Mesenchymal stem cell (in vitro differentiated cells and primary cell): ENCODE data around the gene MAP7.
"Not testable (repeated sequence)": the region's sequence is repeated elsewhere in the genome, so short reads cannot be mapped to it uniquely, and the experiment has no call there.

Experiments
- DNase-seq: peaks from one replicate; pipeline ENCODE4 v3.0.0-alpha.2; 2013
- H2AFZ ChIP-seq: one replicate; pipeline ENCODE4 v1.6.1; 2013; ENCODE audit warnings: low read depth, mild to moderate bottlenecking, control low read depth, inconsistent platforms, low read length, moderate library complexity
- H2AK5ac ChIP-seq: 2 replicates; pipeline ENCODE4 v1.6.1; 2013; ENCODE audit warnings: low read length, moderate library complexity, mild to moderate bottlenecking, inconsistent platforms; ENCODE audit not compliant: severe bottlenecking
- H2BK120ac ChIP-seq: one replicate; pipeline ENCODE4 v1.6.1; 2013; ENCODE audit warnings: low read depth, mild to moderate bottlenecking, inconsistent platforms, low read length, moderate library complexity
- H2BK12ac ChIP-seq, 2 experiments: one replicate each; pipeline ENCODE4 v1.6.1; 2013; ENCODE audit warnings: inconsistent platforms in 2 of 2, low read length in 2 of 2, mild to moderate bottlenecking in 2 of 2, moderate library complexity in 2 of 2, control low read depth in 1 of 2
- H2BK15ac ChIP-seq: one replicate; pipeline ENCODE4 v1.6.1; 2013; ENCODE audit warnings: mild to moderate bottlenecking, low read depth, inconsistent platforms; ENCODE audit not compliant: poor library complexity, severe bottlenecking
- H2BK5ac ChIP-seq: 2 replicates; pipeline ENCODE4 v1.6.1; 2013; ENCODE audit warnings: low read depth, mild to moderate bottlenecking, low read length, control low read depth, inconsistent platforms; ENCODE audit not compliant: poor library complexity, severe bottlenecking
- H3K14ac ChIP-seq, 2 experiments: one replicate each; pipeline ENCODE4 v1.6.1; 2013; ENCODE audit warnings: inconsistent platforms in 2 of 2, low read length in 2 of 2, control low read depth in 1 of 2, mild to moderate bottlenecking in 1 of 2, moderate library complexity in 1 of 2
- H3K18ac ChIP-seq, 2 experiments: one replicate each; pipeline ENCODE4 v1.6.1; 2013; ENCODE audit warnings: inconsistent platforms in 2 of 2, low read length in 2 of 2, control low read depth in 1 of 2, low read depth in 1 of 2, mild to moderate bottlenecking in 1 of 2
- H3K23ac ChIP-seq, 2 experiments: one replicate each; pipeline ENCODE4 v1.6.1; 2013; ENCODE audit warnings: inconsistent platforms in 2 of 2, low read length in 2 of 2, mild to moderate bottlenecking in 2 of 2, moderate library complexity in 2 of 2, control low read depth in 1 of 2
- H3K27ac ChIP-seq: 2 replicates; pipeline ENCODE4 v1.5.1; 2013; ENCODE audit warnings: mild to moderate bottlenecking, moderate library complexity, low read length, control low read depth, inconsistent platforms; ENCODE audit not compliant: poor library complexity, severe bottlenecking
- H3K27me3 ChIP-seq, 2 experiments: 2 replicates each; pipeline versions ENCODE4 v1.6.1 to v1.7.0; 2013; ENCODE audit warnings: low read length in 2 of 2, mild to moderate bottlenecking in 2 of 2, moderate library complexity in 2 of 2, control low read depth in 1 of 2, inconsistent platforms in 1 of 2; ENCODE audit not compliant: control insufficient read depth in 1 of 2, insufficient read depth in 1 of 2
- H3K36me3 ChIP-seq, 2 experiments: 2 replicates each; pipeline versions ENCODE4 v1.6.1 to v1.7.0; 2013; ENCODE audit warnings: low read length in 2 of 2, control low read depth in 1 of 2, inconsistent platforms in 1 of 2, low read depth in 1 of 2, mild to moderate bottlenecking in 1 of 2; ENCODE audit not compliant: insufficient read depth in 2 of 2, control insufficient read depth in 1 of 2
- H3K4ac ChIP-seq, 2 experiments: one replicate each; pipeline ENCODE4 v1.6.1; 2013; ENCODE audit warnings: inconsistent platforms in 2 of 2, low read length in 2 of 2, mild to moderate bottlenecking in 2 of 2, moderate library complexity in 2 of 2, control low read depth in 1 of 2, low read depth in 1 of 2
- H3K4me1 ChIP-seq: 2 replicates; pipeline ENCODE4 v1.6.1; 2013; ENCODE audit warnings: low read depth, low read length, control low read depth; ENCODE audit not compliant: control insufficient read depth, insufficient read depth
- H3K4me2 ChIP-seq: 2 replicates; pipeline ENCODE4 v1.6.1; 2013; ENCODE audit warnings: low read length, mild to moderate bottlenecking, inconsistent platforms; ENCODE audit not compliant: poor library complexity, severe bottlenecking
- H3K4me3 ChIP-seq, 2 experiments: 2 replicates each; pipeline versions ENCODE4 v1.5.1 to v1.7.0; 2013; ENCODE audit warnings: low read length in 2 of 2, mild to moderate bottlenecking in 2 of 2, control low read depth in 1 of 2, low read depth in 1 of 2; ENCODE audit not compliant: insufficient read depth in 1 of 2
- H3K79me1 ChIP-seq: replicated peaks from 2 replicates; pipeline ENCODE4 v1.6.1; 2013; ENCODE audit warnings: mild to moderate bottlenecking, control low read depth, low read length, inconsistent platforms; ENCODE audit not compliant: poor library complexity, severe bottlenecking
- H3K9ac ChIP-seq: 2 replicates; pipeline ENCODE4 v1.7.0; 2013; ENCODE audit warnings: mild to moderate bottlenecking, low read length, moderate library complexity
- H3K9me3 ChIP-seq: 2 replicates; pipeline ENCODE4 v1.7.0; 2013; ENCODE audit warnings: mild to moderate bottlenecking, low read length; ENCODE audit not compliant: control insufficient read depth
- H4K8ac ChIP-seq: one replicate; pipeline ENCODE4 v1.6.1; 2013; ENCODE audit warnings: inconsistent platforms, mild to moderate bottlenecking, low read length, moderate library complexity
- H4K91ac ChIP-seq: one replicate; pipeline ENCODE4 v1.6.1; 2013; ENCODE audit warnings: mild to moderate bottlenecking, low read length, inconsistent platforms
- WGBS: methylation state at CpG from one replicate; pipeline ENCODE4 v1.1.7; 2013; ENCODE audit warnings: mixed read lengths; 5-methylcytosine and 5-hydroxymethylcytosine counted together

MAP7 gene

DNA sequence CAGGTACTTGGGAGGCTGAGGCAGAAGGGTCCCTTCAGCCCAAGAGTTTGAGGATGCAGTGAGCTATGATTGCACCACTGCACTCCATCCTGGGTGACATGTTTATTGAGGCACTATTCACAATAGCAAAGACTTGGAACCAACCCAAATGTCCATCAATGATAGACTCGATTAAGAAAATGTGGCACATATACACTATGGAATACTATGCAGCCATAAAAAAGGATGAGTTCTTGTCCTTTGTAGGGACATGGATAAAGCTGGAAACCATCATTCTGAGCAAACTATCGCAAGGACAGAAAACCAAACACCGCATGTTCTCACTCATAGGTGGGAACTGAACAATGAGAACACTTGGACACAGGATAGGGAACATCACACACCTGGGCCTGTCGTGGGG, 149.0 kb downstream of the MAP7 start:
- H3K14ac ChIP-seq, H3K79me1 ChIP-seq: not testable (repeated sequence)

DNA sequence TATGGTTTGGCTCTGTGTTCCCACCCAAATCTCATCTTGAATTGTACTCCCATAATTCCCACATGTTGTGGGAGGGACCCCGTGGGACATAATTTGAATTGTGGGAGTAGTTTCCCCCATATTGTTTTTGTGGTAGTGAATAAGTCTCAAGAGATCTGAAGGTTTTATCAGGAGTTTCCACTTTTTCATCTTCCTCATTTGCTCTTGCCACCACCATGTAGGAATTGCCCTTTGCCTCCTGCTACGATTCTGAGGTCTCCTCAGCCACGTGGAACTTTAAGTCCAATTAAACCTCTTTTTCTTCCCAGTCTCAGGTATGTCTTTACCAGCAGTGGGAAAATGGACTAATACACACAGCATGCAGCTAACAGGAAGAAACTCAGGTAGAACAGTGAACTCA, 151.8 kb downstream of the MAP7 start:
- no peak overlapping the region for H2AK5ac ChIP-seq
- no peak overlapping the region for H2BK12ac ChIP-seq
- no peak overlapping the region for H2AFZ ChIP-seq
- no peak overlapping the region for H2BK15ac ChIP-seq
- H3K14ac ChIP-seq, result no peak overlapping the region
- H3K4me3 ChIP-seq, result no peak overlapping the region
- no peak overlapping the region for H3K18ac ChIP-seq
- no peak overlapping the region for H3K9ac ChIP-seq
- no peak overlapping the region for H3K4ac ChIP-seq
- H4K8ac ChIP-seq, result no peak overlapping the region
- no peak overlapping the region for H2BK120ac ChIP-seq
- no peak overlapping the region for H4K91ac ChIP-seq
- no peaks in the 10 kb centered on the region for H3K9me3 ChIP-seq
- DNase-seq, result no peak
- no peak overlapping the region for H3K27ac ChIP-seq
- H3K4me2 ChIP-seq, result no peak overlapping the region
- 83% methylated on average over 2 of the region's 3 CpGs for WGBS
- H3K23ac ChIP-seq, result no peak overlapping the region
- H3K27me3 ChIP-seq, result no peaks in the 10 kb centered on the region
- H3K79me1 ChIP-seq, result no peaks in the 10 kb centered on the region
- H3K36me3 ChIP-seq, result no peaks in the 10 kb centered on the region
- no peak overlapping the region for H2BK5ac ChIP-seq
- H3K4me1 ChIP-seq, result no peaks in the 10 kb centered on the region

More for the DNA sequence above, 149.0 kb downstream of the MAP7 start:
- not testable (repeated sequence) for H2BK15ac ChIP-seq, H3K36me3 ChIP-seq, H4K8ac ChIP-seq, H2AK5ac ChIP-seq, H3K4ac ChIP-seq, H3K9ac ChIP-seq, H3K9me3 ChIP-seq, H3K27me3 ChIP-seq, H4K91ac ChIP-seq, H3K27ac ChIP-seq, H3K18ac ChIP-seq, H2BK120ac ChIP-seq, H2BK5ac ChIP-seq, DNase-seq, H3K23ac ChIP-seq, H2AFZ ChIP-seq, H3K4me2 ChIP-seq, H3K4me3 ChIP-seq, H2BK12ac ChIP-seq, H3K4me1 ChIP-seq
- WGBS, result 92% methylated on average over 3 of the region's 4 CpGs

DNA sequence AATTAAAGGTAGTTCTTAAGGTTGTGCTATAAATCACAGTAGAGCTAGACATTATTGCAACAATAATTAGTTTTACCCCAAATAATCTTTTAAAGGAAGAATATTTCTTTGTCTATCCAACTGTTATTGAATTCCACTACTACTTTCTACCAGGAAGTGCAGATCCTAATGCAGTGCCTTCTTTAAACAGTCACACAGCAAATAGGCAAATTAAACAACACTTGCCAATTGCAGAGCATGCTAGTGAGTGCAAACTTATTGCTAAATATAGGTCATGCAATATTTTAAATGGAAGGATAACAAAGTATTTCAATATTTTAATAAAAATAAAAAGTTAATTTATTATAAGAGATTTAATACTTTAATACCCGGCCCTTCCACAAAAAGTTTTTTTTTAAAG, 153.3 kb downstream of the MAP7 start:
- no peak overlapping the region for H2BK12ac ChIP-seq
- no peak overlapping the region for H3K23ac ChIP-seq
- no peak overlapping the region for H4K8ac ChIP-seq
- no peak overlapping the region for H3K14ac ChIP-seq
- WGBS, result no CpG with 5 or more reads among the region's 1 CpG
- no peak overlapping the region for H4K91ac ChIP-seq
- no peaks in the 10 kb centered on the region for H3K27me3 ChIP-seq
- H3K9ac ChIP-seq, result no peak overlapping the region
- H3K4me1 ChIP-seq, result no peaks in the 10 kb centered on the region
- H3K9me3 ChIP-seq, result no peaks in the 10 kb centered on the region
- H2BK15ac ChIP-seq, result no peak overlapping the region
- no peak overlapping the region for H3K4me3 ChIP-seq
- no peak overlapping the region for H2BK5ac ChIP-seq
- H2AK5ac ChIP-seq, result no peak overlapping the region
- H3K79me1 ChIP-seq, result no peaks in the 10 kb centered on the region
- no peak for DNase-seq
- H3K4ac ChIP-seq, result no peak overlapping the region
- H3K18ac ChIP-seq, result no peak overlapping the region
- H3K36me3 ChIP-seq, result no peaks in the 10 kb centered on the region
- no peak overlapping the region for H3K27ac ChIP-seq
- H2AFZ ChIP-seq, result no peak overlapping the region
- no peak overlapping the region for H3K4me2 ChIP-seq
- H2BK120ac ChIP-seq, result no peak overlapping the region

DNA sequence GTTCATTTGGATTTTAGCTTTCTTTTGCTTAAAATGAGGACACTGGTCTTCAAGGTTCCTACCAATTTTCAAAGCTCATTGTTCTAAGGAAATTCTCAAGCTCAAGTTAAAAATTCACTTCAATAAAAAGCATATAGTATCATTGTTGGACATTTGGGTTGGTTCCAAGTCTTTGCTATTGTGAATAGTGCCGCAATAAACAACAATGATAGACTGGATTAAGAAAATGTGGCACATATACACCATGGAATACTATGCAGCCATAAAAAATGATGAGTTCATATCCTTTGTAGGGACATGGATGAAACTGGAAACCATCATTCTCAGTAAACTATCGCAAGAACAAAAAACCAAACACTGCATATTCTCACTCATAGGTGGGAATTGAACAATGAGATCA, 159.3 kb downstream of the MAP7 start:
- not testable (repeated sequence) for H3K9ac ChIP-seq, H4K91ac ChIP-seq, H2AFZ ChIP-seq, DNase-seq, H3K27ac ChIP-seq, H3K4me3 ChIP-seq, H3K4ac ChIP-seq, H3K4me2 ChIP-seq, H2BK12ac ChIP-seq, H2BK5ac ChIP-seq, H3K4me1 ChIP-seq, H2BK120ac ChIP-seq, H3K36me3 ChIP-seq, H3K23ac ChIP-seq, H3K18ac ChIP-seq, H4K8ac ChIP-seq, H3K9me3 ChIP-seq, H3K27me3 ChIP-seq, H3K79me1 ChIP-seq, H3K14ac ChIP-seq, H2AK5ac ChIP-seq, H2BK15ac ChIP-seq
- no CpG with 5 or more reads among the region's 2 CpGs for WGBS
